Activated CD4-positive, CD25-positive, alpha-beta regulatory T cell (primary cell): ENCODE results near the gene EZR.
"Not testable (repeated sequence)": the region's sequence is repeated elsewhere in the genome, so short reads cannot be mapped to it uniquely, and the experiment has no call there.

Source experiments
- DNase-seq, 4 experiments: peaks; one replicate each; lab custom pipeline; 2025; lab: John Stamatoyannopoulos, UW

Gene EZR

GRCh38 chr6:158841358-158841757, 22.2 kb upstream of the EZR start:
- no peak for DNase-seq

- DNase-seq: no peak
Measured at GRCh38 chr6:158840465-158840864, 21.3 kb upstream of the EZR start.

GRCh38 chr6:158839796-158840195, 20.6 kb upstream of the EZR start:
- DNase-seq: no peak

- not testable (repeated sequence) for DNase-seq
Measured at GRCh38 chr6:158838790-158839189, 19.6 kb upstream of the EZR start.

- no peak for DNase-seq
Measured at GRCh38 chr6:158837684-158838625, 18.8 kb upstream of the EZR start.

GRCh38 chr6:158836625-158837311, 17.6 kb upstream of the EZR start:
- DNase-seq: no peak

GRCh38 chr6:158835616-158836221, 16.6 kb upstream of the EZR start:
- DNase-seq: no peak

GRCh38 chr6:158834675-158835385, 15.7 kb upstream of the EZR start:
- DNase-seq: no peak

GRCh38 chr6:158832807-158833206, 13.6 kb upstream of the EZR start:
- DNase-seq: not testable (repeated sequence)

- no peak for DNase-seq
Measured at GRCh38 chr6:158832026-158832425, 12.9 kb upstream of the EZR start.

GRCh38 chr6:158831571-158831970, 12.4 kb upstream of the EZR start:
- no peak for DNase-seq

- DNase-seq: no peak
Measured at GRCh38 chr6:158830736-158831135, 11.6 kb upstream of the EZR start.

- no peak for DNase-seq
Measured at GRCh38 chr6:158828807-158829206, 9.6 kb upstream of the EZR start.

GRCh38 chr6:158826819-158827501, 7.8 kb upstream of the EZR start:
- DNase-seq: no peak

- no peak for DNase-seq
Measured at GRCh38 chr6:158825951-158826306, 6.8 kb upstream of the EZR start.

- DNase-seq: no peak
Measured at GRCh38 chr6:158825038-158825950, 6.1 kb upstream of the EZR start.

GRCh38 chr6:158823616-158824015, 4.4 kb upstream of the EZR start:
- not testable (repeated sequence) for DNase-seq

GRCh38 chr6:158819977-158820622, 932 bp upstream of the EZR start:
- no peak for DNase-seq

GRCh38 chr6:158818581-158819212, 471 bp downstream of the EZR start:
- peak; percentile 26 to 56 (median 49) for DNase-seq
